Activated CD4-positive, alpha-beta T cell treated with anti-CD3 and anti-CD28 coated beads, Interleukin-2, Interleukin-4, amounts not matched to agents 100 ng/mL and 50 ng/mL, durations not matched to agents 16 hours and 8 hours (primary cell): Measurements from ENCODE around the gene ASF1A.
A peak's percentile ranks its signal among the peaks of the same experiment; 100 is the strongest.

Source experiments
- DNase-seq: peaks from one replicate; pipeline ENCODE4 v3.0.0-alpha.2; 2020; ENCODE audit warnings: low spot score

ASF1A gene

DNA sequence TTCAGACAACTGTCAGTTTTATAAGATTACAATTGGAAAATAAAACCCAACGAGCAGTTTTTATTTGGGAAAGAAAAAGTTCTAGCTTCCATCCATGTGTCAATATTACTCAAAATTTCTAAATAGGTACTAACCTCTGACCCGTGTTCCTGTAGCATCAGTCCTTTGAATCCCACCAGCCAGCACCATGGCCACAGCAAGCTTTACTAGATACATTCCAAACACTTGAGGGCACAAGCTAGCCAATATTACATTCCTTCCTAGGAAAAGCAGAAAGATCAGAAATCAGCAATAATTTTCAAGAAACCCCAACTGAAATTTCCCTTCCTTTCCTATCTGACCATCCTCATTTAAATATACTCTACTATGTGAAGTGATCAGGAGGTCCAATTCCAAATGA is 19.2 kb downstream of the ASF1A start:
- no peak for DNase-seq

DNA sequence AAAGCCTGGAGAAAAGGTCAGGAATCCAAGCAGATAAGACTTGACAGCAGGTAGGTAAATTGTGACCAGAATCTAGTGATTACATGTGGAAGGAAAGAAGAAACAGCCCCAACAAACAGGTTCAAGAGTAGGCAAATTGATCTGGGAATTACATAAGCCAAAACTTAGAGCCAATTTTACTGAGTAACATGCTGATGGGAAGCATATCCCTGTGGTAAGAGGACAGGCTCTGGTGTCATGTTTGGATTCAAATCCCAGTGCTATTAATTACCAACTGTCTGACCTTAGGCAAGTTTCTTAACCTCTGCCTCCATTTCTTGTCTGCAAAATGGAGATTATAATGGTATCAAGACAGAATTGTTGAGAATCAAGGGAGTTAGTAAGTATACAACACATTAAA is 20.6 kb downstream of the ASF1A start:
- DNase-seq: no peak

DNA sequence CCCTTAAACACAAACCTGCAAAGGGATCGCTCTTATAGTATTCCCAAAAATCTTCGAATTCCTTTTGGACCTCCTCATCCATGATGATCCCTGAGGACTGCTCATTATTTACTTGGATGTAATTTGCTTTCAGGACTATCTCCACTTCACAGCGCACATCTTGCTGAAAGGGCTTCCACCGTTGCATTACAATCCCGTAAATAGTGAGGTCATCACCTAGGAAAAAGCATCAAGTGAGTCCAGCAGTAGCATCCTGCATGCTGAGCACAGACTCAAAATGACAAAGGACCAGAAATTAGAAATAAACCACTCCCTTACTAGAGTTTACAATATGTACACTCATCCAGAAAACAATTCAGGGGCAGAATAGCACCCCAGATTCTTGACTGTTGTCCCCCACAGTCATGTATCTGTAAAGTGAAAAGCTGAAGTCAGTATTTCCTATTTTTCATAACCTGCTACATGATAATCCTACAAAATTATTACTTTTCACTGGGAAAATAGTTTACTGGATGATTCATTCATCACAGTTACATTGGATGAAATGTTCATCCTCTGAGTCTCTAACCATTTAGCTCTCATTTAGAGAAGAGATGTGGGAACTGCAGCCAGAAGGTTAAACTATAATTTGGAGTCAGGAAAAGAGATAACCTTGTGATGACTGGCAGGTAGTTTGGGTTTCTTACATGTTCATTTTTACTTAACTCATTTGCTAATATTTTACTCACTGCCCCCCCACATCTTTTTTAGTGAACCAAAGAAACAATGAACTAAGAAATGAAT is 23.8 kb downstream of the ASF1A start:
- no peak for DNase-seq

DNA sequence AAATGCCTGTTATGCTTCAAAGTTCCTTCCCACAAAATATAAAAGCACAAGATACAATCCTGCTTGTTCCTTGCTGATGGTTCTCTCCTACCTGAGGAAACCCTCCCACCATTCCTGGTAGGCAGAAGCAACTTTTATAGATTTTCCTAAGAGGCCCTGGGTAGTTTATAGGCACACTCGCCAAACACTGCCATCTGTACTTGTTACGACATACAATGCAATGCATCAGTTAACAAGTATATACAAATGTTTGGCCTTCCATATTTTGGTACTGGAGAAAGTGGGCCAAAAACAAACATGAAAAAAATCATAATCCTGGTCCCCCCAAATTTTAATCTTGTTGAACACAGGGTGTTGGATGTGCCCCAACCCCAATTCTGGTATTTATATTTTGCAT is 24.4 kb downstream of the ASF1A start:
- DNase-seq: no peak

DNA sequence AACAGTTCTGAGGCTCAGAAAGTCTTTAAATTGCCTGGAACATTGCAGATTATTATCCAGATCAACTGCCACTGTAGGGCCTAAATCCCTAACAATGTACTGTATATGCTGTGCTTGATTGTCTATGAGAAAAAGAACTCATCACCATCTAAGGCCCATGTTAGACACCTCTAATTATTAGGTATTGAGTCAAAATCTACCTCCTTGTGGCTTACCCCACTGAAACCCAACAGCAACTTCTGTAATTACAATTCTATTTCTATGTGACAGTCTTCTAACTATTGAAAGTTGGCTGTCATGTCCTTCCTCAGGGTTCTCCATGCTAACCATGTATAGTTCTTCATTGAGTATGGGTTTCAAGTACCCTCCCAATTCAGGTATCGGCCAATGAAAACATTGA is 27.1 kb downstream of the ASF1A start:
- no peak for DNase-seq

DNA sequence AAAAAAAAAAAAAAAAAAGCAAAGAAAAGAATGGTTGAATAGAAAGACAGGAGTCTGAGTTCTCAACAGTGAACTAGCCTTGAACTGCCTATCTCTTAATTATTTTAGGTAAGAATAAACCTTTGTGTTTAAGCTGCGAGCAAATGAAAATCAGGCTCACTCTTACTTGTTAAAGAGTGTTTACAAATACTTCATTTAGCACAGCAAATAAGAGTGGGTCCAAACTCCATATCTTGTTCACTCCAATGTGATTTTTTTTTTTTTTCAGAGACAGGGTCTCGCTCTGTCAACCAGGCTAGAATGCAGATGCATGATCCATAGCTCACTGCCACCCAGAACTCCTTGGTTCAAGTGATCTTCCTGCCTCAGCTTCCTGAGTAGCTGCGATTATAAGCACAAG is 29.1 kb downstream of the ASF1A start:
- no peak for DNase-seq

DNA sequence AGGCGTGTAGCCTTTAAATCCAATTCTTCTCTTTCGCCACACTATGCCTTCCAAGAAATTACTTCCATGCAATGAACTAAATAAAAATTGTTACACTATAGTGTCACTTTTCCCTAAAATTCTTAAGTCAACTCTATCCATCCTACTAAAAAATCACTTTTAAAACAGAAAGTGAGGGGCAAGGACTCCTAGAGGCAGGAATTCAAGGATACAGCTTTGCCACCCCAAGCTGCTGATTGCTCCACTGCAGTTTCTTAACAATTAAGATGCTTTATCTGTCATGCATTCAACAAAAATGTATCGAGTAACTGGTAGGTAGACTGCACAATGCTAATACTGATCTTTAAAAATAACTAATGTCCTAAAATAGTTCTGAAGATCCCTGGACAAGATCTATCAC is 36.7 kb downstream of the ASF1A start:
- DNase-seq: no peak

DNA sequence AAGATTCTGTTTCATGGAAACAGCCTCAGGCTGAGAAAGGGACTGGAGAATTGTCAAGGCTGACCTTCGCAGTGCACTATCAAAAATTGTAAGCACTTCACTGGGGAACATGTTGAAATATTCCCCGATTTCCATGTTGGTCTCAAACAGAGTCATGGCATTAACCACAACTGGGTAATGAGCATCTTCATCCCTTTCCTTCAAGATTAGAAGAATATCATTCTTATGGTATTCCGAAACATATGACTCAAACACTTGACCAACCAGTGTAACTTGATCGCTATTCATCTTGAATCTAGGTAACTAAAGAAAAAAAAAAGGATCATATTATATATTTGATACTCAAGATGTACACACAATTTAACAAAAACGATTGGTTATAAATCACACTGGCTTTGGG is 37.5 kb downstream of the ASF1A start:
- no peak for DNase-seq

DNA sequence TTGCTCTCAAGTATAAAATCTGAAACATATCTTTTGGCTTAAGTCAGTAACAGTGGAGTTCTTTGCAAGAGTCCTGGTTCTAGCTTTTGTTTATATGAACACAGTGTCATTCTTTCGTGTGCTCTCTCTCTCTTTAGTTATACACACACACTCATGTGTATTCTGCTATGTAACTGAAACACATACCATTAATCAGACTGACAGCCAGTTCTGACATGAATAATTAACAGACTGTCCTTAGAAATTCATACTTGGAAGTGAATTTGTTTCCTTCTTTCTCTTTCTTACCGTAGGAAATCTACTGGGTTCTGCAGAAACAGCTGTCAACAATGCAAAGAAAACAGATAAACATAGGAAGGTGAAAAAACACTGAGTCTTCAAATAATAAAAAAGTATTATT is 38.5 kb downstream of the ASF1A start:
- DNase-seq: no peak

DNA sequence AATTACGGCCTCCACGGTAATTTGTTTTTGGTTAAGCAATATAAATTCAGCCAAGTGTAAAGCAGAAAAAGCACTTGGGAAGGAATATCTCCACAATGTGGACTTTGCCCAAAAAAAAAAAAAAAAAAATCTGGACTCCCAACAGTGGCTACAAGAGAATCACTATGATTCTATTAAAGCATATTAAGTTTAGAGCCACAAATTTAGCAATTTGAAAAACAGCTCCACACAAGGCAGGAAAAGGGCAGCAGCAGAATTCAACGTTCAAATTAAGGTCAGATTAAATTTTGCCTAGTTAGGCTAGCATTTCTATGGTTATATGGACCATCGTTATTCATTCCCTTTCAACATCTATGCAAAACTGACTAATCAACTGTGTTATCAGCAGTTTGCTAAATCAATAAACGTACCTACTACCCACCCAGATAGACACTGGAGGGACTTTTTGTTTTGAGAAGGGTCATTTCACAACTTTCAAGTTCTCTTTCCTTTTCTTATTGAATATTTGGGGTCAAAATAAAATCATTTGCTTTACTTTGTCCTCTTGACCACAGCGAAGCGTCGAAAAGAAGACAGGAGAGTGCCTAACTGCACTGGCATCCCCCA is 40.0 kb downstream of the ASF1A start:
- no peak for DNase-seq

DNA sequence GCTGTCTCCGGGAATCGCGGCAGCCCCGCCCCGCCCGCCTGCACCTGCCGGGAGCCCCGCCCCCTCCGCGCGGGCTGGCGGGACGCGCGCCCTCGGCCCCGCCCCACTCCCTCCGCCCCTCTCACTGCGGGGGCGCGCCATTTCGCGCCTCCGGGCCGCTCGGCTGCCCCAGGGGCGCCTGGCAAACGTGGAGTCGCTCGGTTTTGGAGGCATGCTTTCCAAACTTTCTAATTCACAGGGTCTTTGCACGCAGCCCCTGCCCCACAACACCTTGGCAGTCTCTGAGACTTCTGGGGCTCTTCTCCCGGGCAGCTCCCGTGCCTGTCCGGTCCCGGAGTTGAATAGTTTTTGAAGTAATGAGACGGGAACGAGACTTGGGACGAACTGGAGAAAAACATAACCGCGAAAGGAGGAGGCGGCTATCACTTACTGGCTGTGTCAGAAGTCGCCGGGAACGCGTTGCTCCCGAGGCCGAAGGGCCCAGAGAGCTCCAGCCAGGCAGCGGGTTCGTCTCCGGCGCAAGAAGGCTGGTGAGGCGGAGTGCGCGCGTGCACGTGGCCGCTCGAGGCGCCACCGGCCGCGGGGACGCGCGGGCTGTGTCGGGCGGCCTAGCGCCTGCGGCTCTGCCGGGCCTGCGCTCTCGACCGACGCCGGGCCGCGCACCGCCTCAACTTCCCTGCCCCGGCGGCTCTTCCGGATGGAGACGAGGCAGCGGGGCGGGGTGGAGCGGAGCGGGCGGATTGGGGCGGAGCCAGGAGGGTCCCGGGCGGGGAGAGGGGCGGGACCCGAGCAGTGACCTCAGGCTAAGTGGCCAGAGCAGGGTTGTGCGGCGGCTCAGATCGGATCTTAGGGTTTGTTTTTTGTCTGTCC is 40.7 kb downstream of the ASF1A start, which contains the start of gene MCM9:
TSS of gene MCM9 (minus strand) at position 699 of the 870 bp plus-strand sequence. CDS start 3,436 bp downstream, outside the sequence.
- peak; percentile 85 for DNase-seq

DNA sequence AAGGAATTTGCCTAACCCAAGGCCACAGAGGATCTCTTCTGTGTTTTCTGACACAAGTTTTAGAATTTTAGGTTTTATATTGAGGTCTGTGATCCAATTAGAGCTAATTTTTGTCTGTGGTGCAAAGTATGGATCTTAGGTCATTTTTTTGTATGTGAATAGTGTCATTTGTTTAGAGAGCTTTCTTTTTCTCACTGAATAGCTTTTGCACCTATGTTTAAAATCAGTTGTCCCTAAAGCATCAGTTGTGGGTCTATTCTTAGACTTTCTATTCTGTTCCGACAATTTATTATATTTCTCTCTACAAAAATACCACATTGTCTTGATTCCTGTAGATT is 41.3 kb downstream of the ASF1A start:
- DNase-seq: no peak

DNA sequence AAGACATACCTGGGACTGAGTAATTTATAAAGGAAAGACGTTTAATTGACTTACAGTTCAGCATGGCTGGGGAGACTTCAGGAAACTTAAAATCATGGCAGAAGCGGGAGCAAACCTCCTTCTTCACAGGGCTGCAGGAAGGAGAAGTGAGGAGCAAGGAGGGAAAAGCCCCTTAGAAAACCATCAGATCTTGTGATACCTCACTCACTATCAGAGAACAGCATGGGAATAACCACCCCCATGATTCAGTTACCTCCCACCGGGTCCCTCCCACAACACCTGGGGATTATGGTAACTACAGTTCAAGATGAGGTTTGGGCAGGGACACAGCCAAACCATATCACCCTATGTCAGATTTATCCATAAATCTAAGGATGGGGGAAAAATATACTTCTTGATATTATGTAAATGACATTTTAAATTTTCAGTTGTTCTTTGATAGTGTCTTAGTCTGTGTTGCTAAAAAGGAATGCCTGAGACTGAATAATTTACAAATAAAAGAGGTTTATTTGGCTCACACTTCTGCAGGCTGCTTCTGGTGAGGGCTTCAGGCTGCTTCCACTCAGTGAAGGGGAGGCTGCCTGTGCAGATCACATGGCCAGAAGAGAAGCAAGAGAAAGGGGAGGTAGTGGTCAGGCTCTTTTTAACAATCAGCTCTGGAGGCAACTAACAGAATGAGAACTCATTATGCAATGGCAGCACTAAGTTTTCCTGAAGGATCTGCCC is 42.2 kb downstream of the ASF1A start:
- DNase-seq: no peak

DNA sequence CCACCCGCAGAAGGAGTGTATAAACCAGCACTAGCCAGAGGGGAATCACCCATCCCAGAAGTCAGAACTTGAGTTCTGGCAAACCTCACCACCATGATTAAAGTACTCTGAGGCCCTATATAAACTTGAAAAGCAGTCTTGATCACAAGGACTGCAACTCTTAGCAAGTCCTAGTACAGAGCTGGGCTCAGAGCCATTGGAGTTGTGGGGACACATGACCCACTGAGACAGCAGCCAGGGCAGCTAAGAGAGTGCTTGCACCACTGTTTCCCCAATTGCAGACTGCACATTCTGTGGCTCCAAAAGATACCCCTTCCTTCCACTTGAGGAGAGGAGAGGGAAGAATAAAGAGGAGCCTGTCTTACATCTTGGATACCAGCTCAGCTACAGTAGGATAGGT is 45.7 kb downstream of the ASF1A start:
- no peak for DNase-seq

DNA sequence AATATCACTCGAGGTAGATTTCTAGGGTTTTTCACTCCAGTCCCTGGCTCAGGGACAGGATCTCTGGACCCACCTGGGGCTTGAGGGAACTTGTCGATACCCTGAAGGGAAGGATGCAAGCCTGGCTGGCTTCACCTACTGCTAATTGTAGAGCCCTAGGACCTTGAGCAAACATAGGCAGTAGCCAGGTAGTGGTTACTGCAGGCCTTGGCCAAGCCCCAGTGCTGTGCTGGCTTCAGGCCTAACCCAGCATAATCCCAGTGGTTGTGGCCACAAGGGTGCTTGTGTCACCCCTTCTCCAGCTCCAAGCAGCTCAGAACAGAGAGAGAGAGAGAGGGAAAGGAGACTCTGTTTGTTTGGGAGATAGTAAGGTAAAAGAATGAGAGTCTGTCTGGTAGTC is 46.8 kb downstream of the ASF1A start:
- no peak for DNase-seq

DNA sequence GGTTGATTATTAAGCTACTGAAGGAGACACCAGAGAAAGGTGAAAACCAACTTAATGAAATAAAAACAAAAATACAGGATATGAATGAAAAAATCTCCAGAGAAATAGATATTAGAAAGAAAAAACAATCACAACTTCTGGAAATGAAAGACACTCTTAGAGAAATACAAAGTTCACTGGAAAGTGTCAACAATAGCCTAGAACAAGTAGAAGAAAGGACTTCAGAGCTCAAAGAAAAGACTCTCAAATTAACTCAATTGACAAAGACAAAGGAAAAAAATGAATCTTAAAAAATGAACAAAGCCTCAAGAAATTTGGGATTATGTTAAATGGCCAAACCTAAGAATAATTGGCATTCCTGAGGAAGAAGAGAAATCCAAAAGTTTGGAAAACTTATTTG is 51.3 kb downstream of the ASF1A start:
- no peak for DNase-seq

DNA sequence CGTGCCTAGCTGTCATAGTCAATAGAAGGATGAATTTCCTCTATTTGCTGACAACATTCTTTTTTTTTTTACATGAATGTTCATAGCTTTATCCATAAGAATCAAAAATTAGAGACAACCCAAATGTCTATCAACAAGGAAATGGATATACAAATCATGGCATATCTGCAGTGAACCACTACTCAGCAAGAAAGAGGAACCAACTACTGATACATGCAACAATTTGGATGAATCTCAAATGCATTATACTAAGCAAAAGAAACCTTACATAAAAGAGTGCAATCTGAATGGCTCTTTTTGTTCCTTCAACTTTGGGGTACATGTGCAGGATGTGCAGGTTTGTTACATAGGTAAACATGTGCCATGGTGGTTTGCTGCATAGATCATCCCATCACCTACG is 58.7 kb downstream of the ASF1A start:
- DNase-seq: no peak

DNA sequence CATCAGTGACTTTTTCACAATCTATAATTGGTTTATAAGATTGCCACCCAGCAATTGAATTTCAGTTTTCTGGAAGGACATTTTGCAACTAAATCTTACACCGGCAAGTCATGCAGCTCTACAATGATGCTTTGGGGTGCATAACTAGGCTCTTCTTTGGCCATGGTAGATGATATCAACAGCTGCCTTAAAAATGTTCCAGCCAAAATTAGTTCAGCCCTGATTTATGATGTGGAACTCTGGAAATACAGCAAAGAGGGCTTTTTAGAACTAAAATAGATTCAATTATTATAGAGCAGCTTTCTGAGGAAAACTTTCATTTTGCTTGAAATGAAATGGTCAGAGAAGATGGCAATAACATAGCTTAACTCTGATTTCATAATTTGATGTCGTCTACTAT is 59.4 kb downstream of the ASF1A start:
- DNase-seq: no peak
